ENCODE data around the gene TMEM217. TPM values are rescaled to one million over a fixed set of nuclear protein-coding genes. Genes with fewer than 3 reads are reported as not detected.

The TMEM217 gene
- total and polyA plus RNA-seq, 2 of the 4 experiments (the other 2 are of a cell fraction), result 1.4 to 3.5 TPM

DNA sequence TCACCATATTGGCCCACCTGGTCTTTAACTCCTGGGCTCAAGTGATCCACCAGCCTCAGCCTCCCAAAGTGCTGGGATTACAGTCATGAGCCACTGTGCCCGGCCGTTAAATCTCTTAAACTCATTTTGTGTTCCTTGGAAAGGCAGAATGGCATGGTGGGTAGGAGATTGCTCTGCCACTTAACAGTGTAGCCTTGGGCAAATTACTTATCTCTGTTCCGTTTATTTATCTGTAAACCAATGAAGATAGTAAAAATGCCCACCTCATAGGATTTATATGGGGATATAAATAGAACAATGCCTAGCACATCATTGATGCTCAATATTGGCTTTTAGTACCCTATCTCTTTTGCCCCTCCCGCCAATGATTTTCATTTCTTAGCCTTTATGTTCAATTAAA, 95.2 kb downstream of the TMEM217 start (continued):
- TF ChIP-seq, protein P1, sequence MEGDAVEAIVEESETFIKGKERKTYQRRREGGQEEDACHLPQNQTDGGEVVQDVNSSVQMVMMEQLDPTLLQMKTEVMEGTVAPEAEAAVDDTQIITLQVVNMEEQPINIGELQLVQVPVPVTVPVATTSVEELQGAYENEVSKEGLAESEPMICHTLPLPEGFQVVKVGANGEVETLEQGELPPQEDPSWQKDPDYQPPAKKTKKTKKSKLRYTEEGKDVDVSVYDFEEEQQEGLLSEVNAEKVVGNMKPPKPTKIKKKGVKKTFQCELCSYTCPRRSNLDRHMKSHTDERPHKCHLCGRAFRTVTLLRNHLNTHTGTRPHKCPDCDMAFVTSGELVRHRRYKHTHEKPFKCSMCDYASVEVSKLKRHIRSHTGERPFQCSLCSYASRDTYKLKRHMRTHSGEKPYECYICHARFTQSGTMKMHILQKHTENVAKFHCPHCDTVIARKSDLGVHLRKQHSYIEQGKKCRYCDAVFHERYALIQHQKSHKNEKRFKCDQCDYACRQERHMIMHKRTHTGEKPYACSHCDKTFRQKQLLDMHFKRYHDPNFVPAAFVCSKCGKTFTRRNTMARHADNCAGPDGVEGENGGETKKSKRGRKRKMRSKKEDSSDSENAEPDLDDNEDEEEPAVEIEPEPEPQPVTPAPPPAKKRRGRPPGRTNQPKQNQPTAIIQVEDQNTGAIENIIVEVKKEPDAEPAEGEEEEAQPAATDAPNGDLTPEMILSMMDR (conservative IDR thresholded peaks at IDR 0.05; ENCODE audit: low read depth, low read length), result no peak

Small RNA genes within 50 kb of the gene (microRNA-seq; reads per million reads assigned to microRNA genes)
- gene AL096712.1 (ENCODE audit: insufficient read depth, insufficient read length), result not detected

Small RNA genes within 50 kb of the gene (small RNA-seq; reads per million reads assigned to genes)
- 0 reads per million in 5 experiments for gene AL096712.1

Other genes starting within 250 kb of the TMEM217 start
- 6.1 and 7.2 TPM in 2 replicates for gene PIM1, start 88.0 kb downstream of the TMEM217 start, total RNA-seq (2012; rRNA removed)
- gene PIM1, start 88.0 kb downstream of the TMEM217 start, polyA plus RNA-seq (2012; rRNA removed), result 12.8 and 18.5 TPM in 2 replicates
- gene TBC1D22B, start 372 bp downstream of the TMEM217 start, total RNA-seq (2012; rRNA removed), result 6.6 and 7.5 TPM in 2 replicates
- gene TBC1D22B, start 372 bp downstream of the TMEM217 start, polyA plus RNA-seq (2012; rRNA removed), result 7.1 and 7.5 TPM in 2 replicates
- 17.9 and 26.7 TPM in 2 replicates for gene RNF8, start 95.8 kb upstream of the TMEM217 start, total RNA-seq (2012; rRNA removed)
- gene RNF8, start 95.8 kb upstream of the TMEM217 start, polyA plus RNA-seq (2012; rRNA removed), result 14.6 and 16.5 TPM in 2 replicates
- 30.1 and 32.5 TPM in 2 replicates for gene CMTR1, start 175.1 kb upstream of the TMEM217 start, total RNA-seq (2012; rRNA removed)
- 17.4 and 22.6 TPM in 2 replicates for gene CMTR1, start 175.1 kb upstream of the TMEM217 start, polyA plus RNA-seq (2012; rRNA removed)
- gene CCDC167, start 241.7 kb upstream of the TMEM217 start, total RNA-seq (2012; rRNA removed), result 35.8 and 59.4 TPM in 2 replicates
- gene CCDC167, start 241.7 kb upstream of the TMEM217 start, polyA plus RNA-seq (2012; rRNA removed), result 78.2 and 96.8 TPM in 2 replicates

Measured in IMR-90 (cell line).